Endodermal cell (in vitro differentiated cells): ENCODE results near the gene EFHC1. TPM values are rescaled to one million over a fixed set of nuclear protein-coding genes. Genes with fewer than 3 reads are reported as not detected.

Experiments
- DNase-seq: peaks from one replicate; pipeline ENCODE4 v3.0.0-alpha.2; 2017
- H3K27ac ChIP-seq: 2 replicates; pipeline ENCODE4 v1.5.1; 2013; ENCODE audit warnings: mild to moderate bottlenecking, low read depth, low read length, moderate library complexity
- H3K27me3 ChIP-seq: 2 replicates; pipeline ENCODE4 v1.6.1; 2013; ENCODE audit warnings: mild to moderate bottlenecking, low read length, moderate library complexity; ENCODE audit not compliant: insufficient read depth, control insufficient read depth, poor library complexity, severe bottlenecking
- H3K36me3 ChIP-seq: 2 replicates; pipeline ENCODE4 v1.7.0; 2013; ENCODE audit warnings: mild to moderate bottlenecking, low read length, moderate library complexity; ENCODE audit not compliant: control insufficient read depth, insufficient read depth
- H3K4me1 ChIP-seq: one replicate; pipeline ENCODE4 v1.7.0; 2013; ENCODE audit warnings: low read length; ENCODE audit not compliant: control insufficient read depth, insufficient read depth
- H3K4me3 ChIP-seq: 2 replicates; pipeline ENCODE4 v1.5.1; 2013; ENCODE audit warnings: mild to moderate bottlenecking, low read length, moderate library complexity
- H3K9ac ChIP-seq: 2 replicates; pipeline ENCODE4 v1.6.1; 2013; ENCODE audit warnings: mild to moderate bottlenecking, low read length, moderate library complexity; ENCODE audit not compliant: poor library complexity, severe bottlenecking; ENCODE audit errors: extremely low read depth
- H3K9me3 ChIP-seq: 2 replicates; pipeline ENCODE4 v1.6.1; 2013; ENCODE audit warnings: mild to moderate bottlenecking, low read length, moderate library complexity; ENCODE audit not compliant: control insufficient read depth
- H3K27ac Mint-ChIP-seq: 2 replicates; pipeline ENCODE4 v1.8.0; 2020; ENCODE audit warnings: mixed read lengths
- H3K27me3 Mint-ChIP-seq: 2 replicates; pipeline ENCODE4 v1.8.0; 2021; ENCODE audit warnings: mild to moderate bottlenecking, mixed read lengths; ENCODE audit not compliant: insufficient read depth
- H3K36me3 Mint-ChIP-seq: 2 replicates; pipeline ENCODE4 v1.8.0; 2020; ENCODE audit warnings: low read depth, mixed read lengths
- H3K4me1 Mint-ChIP-seq: 2 replicates; pipeline ENCODE4 v1.8.0; 2020; ENCODE audit warnings: mixed read lengths
- H3K4me3 Mint-ChIP-seq: 2 replicates; pipeline ENCODE4 v1.8.0; 2020; ENCODE audit warnings: mild to moderate bottlenecking, moderate library complexity, mixed read lengths
- H3K9me3 Mint-ChIP-seq: 2 replicates; pipeline ENCODE4 v1.8.0; 2020; ENCODE audit warnings: mild to moderate bottlenecking, mixed read lengths
- CTCF ChIP-seq: fragments of 200-600 bp; sonication (generic); conservative IDR thresholded peaks from 2 replicates; pipeline ENCODE4 v1.5.0; 2021; ENCODE audit warnings: antibody characterized with exemption, mild to moderate bottlenecking
- WGBS, 2 experiments: methylation state at CpG; one replicate each; pipeline versions ENCODE4 v1.1.5 to v1.1.7; 2013; ENCODE audit warnings: missing lambda C conversion rate in 2 of 2, mixed read lengths in 1 of 2; ENCODE audit not compliant: insufficient coverage in 1 of 2, insufficient read length in 1 of 2; 5-methylcytosine and 5-hydroxymethylcytosine counted together
- total RNA-seq, 2 donors: library from RNA; stranded (reverse); fragmentation: NEBNext Ultra II Directional in 1 of 2; extraction: Animal tissue kit (Norgen Biotek cat#: 25700) in 1 of 2; gene quantifications; 2 replicates in 1 of 2; 3 replicates in 1 of 2; pipeline ENCODE4 v1.2.1, GENCODE V29; 2021

EFHC1 gene
- total RNA-seq, 2 donors from 2014 or later, result 26.4 to 46.4 TPM

- Mint-ChIP-seq H3K36me3 (peaks cover 9% of the 10 kb centered on the region), H3K4me3 (no peak overlapping the region), H3K27ac (no peak overlapping the region), H3K27me3 (no peaks in the 10 kb centered on the region), H3K4me1 (no peaks in the 10 kb centered on the region), H3K9me3 (peaks cover 5% of the 10 kb centered on the region)
- H3K9me3 ChIP-seq, result no peaks in the 10 kb centered on the region
- no peaks in the 10 kb centered on the region for H3K36me3 ChIP-seq
- 93 to 100% methylated on average over 2 to 3 of the region's 3 CpGs for WGBS, 2 experiments
- H3K4me3 ChIP-seq, result no peak overlapping the region
- H3K9ac ChIP-seq, result no peak overlapping the region
- no peaks in the 10 kb centered on the region for H3K4me1 ChIP-seq
- H3K27ac ChIP-seq, result no peak overlapping the region
- DNase-seq, result no peak
- TF ChIP-seq CTCF, result no peak
- H3K27me3 ChIP-seq, result no peaks in the 10 kb centered on the region
Observed at GRCh38 chr6:52376763-52377162, 43.4 kb upstream of the EFHC1 start.

GRCh38 chr6:52377538-52378221 is 42.5 kb upstream of the EFHC1 start:
- Mint-ChIP-seq H3K27me3 (no peaks in the 10 kb centered on the region), H3K4me1 (no peaks in the 10 kb centered on the region), H3K27ac (no peak overlapping the region), H3K9me3 (peaks cover 5% of the 10 kb centered on the region), H3K36me3 (peaks cover 9% of the 10 kb centered on the region), H3K4me3 (no peak overlapping the region)
- DNase-seq, result no peak
- Histone ChIP-seq H3K9me3 (no peaks in the 10 kb centered on the region), H3K27me3 (no peaks in the 10 kb centered on the region), H3K9ac (no peak overlapping the region), H3K27ac (no peak overlapping the region), H3K36me3 (no peaks in the 10 kb centered on the region), H3K4me3 (no peak overlapping the region), H3K4me1 (no peaks in the 10 kb centered on the region)
- WGBS, 2 experiments, result 88 to 94% methylated on average over 2 to 3 of the region's 3 CpGs
- TF ChIP-seq CTCF, result no peak

GRCh38 chr6:52381249-52381648 is 38.9 kb upstream of the EFHC1 start:
- Mint-ChIP-seq H3K27me3 (no peaks in the 10 kb centered on the region), H3K4me3 (no peak overlapping the region), H3K4me1 (no peaks in the 10 kb centered on the region), H3K9me3 (peaks cover 3% of the 10 kb centered on the region), H3K27ac (no peak overlapping the region), H3K36me3 (peaks cover 3% of the 10 kb centered on the region)
- Histone ChIP-seq H3K27ac (no peak overlapping the region), H3K9me3 (no peaks in the 10 kb centered on the region), H3K36me3 (no peaks in the 10 kb centered on the region), H3K9ac (no peak overlapping the region), H3K4me1 (no peaks in the 10 kb centered on the region), H3K27me3 (no peaks in the 10 kb centered on the region), H3K4me3 (no peak overlapping the region)
- 90% methylated on average over 2 to 4 of the region's 4 CpGs for WGBS, 2 experiments
- DNase-seq, result no peak
- TF ChIP-seq CTCF, result no peak
